HS-5 (cell line): ENCODE measurements around the gene ORC4.

Experiments used
- DNase-seq: peaks from one replicate; pipeline ENCODE4 v3.0.0-alpha.2; 2012; ENCODE audit warnings: low read depth

ORC4 gene

GRCh38 chr2:148020111-148021058, at the start of gene ORC4:
ORC4 (minus strand) TSS chr2:148020737; CDS start chr2:147975958, 44,779 bp downstream.
- peak; percentile 97 for DNase-seq

GRCh38 chr2:148067801-148068200, 47.3 kb upstream of the ORC4 start:
- no peak for DNase-seq

GRCh38 chr2:148065936-148066335, 45.4 kb upstream of the ORC4 start:
- DNase-seq = no peak

GRCh38 chr2:148063633-148064032, 43.1 kb upstream of the ORC4 start:
- DNase-seq = no peak

- DNase-seq = no peak
These were observed 38.1 kb upstream of the ORC4 start for GRCh38 chr2:148058641-148059040.

- DNase-seq = no peak
These were observed 32.1 kb upstream of the ORC4 start for GRCh38 chr2:148052687-148053086.

GRCh38 chr2:148049284-148049683, 28.7 kb upstream of the ORC4 start:
- DNase-seq = no peak

- DNase-seq = no peak
These were observed 28.1 kb upstream of the ORC4 start for GRCh38 chr2:148048475-148049221.

- no peak for DNase-seq
These were observed 26.3 kb upstream of the ORC4 start for GRCh38 chr2:148046802-148047201.

- DNase-seq = no peak
These were observed 23.8 kb upstream of the ORC4 start for GRCh38 chr2:148044322-148044721.

- peak; percentile 37 for DNase-seq
These were observed 21.7 kb upstream of the ORC4 start for GRCh38 chr2:148042219-148042618.

GRCh38 chr2:148039783-148040182, 19.2 kb upstream of the ORC4 start:
- DNase-seq = no peak

- no peak for DNase-seq
These were observed 11.7 kb upstream of the ORC4 start for GRCh38 chr2:148032215-148032614.

- DNase-seq = no peak
These were observed 10.6 kb upstream of the ORC4 start for GRCh38 chr2:148031152-148031551.

GRCh38 chr2:148028781-148029180, 8.2 kb upstream of the ORC4 start:
- DNase-seq = no peak

- no peak for DNase-seq
These were observed 7.3 kb upstream of the ORC4 start for GRCh38 chr2:148027822-148028221.

- no peak for DNase-seq
These were observed 6.0 kb upstream of the ORC4 start for GRCh38 chr2:148026573-148026972.

- no peak for DNase-seq
These were observed 3.3 kb upstream of the ORC4 start for GRCh38 chr2:148023861-148024260.

- no peak for DNase-seq
These were observed 2.3 kb upstream of the ORC4 start for GRCh38 chr2:148022882-148023281.

GRCh38 chr2:148022351-148022750, 1.8 kb upstream of the ORC4 start:
- DNase-seq = no peak

- no peak for DNase-seq
These were observed 1.3 kb upstream of the ORC4 start for GRCh38 chr2:148021886-148022285.

GRCh38 chr2:148021059-148021861, 723 bp upstream of the ORC4 start, which contains the start of gene MBD5:
MBD5 (plus strand) TSS chr2:148021091.
- DNase-seq = peak; percentile 15
